ENCODE data around the gene LIG1.

GRCh38 chr19:48194041-48194843 is 24.1 kb upstream of the LIG1 start:
- peak in 2 of 3 donors; percentile 22 to 26 for TF ChIP-seq CTCF (IDR thresholded peaks at IDR 0.05)
- no peak for TF ChIP-seq POLR2A (IDR thresholded peaks at IDR 0.05)
